ENCODE data around the gene VPS37C. TPM values are rescaled to one million over a fixed set of nuclear protein-coding genes. Genes with fewer than 3 reads are reported as not detected.

VPS37C gene
- total and polyA plus RNA-seq, 9 of the 15 experiments (the other 6 are each of a cell fraction or from before 2014, with no cell fraction given) = 0.62 to 29.8 (median 11.5) TPM

DNA sequence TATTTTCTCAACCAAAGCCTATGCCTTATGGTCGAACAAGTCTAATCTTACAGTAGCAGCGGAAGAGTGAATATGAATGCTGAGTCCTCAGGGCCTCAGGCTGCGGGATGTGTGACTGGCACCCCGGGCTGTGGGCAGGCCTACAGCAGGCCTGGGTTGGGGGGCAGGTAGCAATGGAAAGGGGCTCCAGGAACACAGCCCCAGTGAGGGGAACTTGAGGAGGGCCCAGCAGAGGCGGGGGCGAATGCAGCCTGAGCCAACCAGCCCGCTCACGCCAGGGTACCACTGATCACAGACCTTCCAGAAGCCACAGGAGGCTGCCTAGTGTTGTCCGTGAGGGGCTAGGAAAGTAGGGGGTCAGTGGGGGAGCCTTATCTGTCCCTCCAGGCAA, 70.2 kb downstream of the VPS37C start:
- Histone ChIP-seq H4K20me1 (replicated peaks; ENCODE audit: control insufficient read depth, insufficient read depth, low read length) (no peaks in the 10 kb centered on the region; the same call in 1 of the 2 replicates), H3K9me1 (ENCODE audit: control insufficient read depth, insufficient read depth, low read length) (no peaks in the 10 kb centered on the region), H3K9me3 (replicated peaks; ENCODE audit: control insufficient read depth, insufficient read depth, low read depth, low read length) (no peaks in the 10 kb centered on the region; the same call in 1 of the 2 replicates), H2AFZ (ENCODE audit: low read depth, low read length) (no peak overlapping the region), H3K9ac (ENCODE audit: insufficient read depth in 1 of 2, low read depth in 2 of 2, low read length in 2 of 2) (no peak overlapping the region; a peak in 1 of 4 replicates), H3K4me1 (replicated peaks in 1 of 2; ENCODE audit: control insufficient read depth in 2 of 2, insufficient read depth in 2 of 2, low read length in 2 of 2) (peaks cover 5 to 13% of the 10 kb centered on the region in 2 experiments; a peak in 4 of 5 replicates), H3K27ac (ENCODE audit: extremely low read depth, low read depth, low read length) (no peak overlapping the region), H3K36me3 (ENCODE audit: control insufficient read depth, insufficient read depth, low read length) (no peaks in the 10 kb centered on the region), H3K4me2 (ENCODE audit: insufficient read depth, low read length) (no peak overlapping the region), H3K4me3 (no peak overlapping the region), H3K79me2 (ENCODE audit: control insufficient read depth, insufficient read depth, low read length) (no peaks in the 10 kb centered on the region), H3K27me3 (ENCODE audit: control insufficient read depth in 2 of 2, insufficient read depth in 2 of 2, low read length in 2 of 2) (peaks cover 1% of the 10 kb centered on the region in 2 experiments; a peak in 2 of 5 replicates)
- CTCF ChIA-PET (ENCODE audit: low intra/inter-chr PET ratio) = no interaction called here
- intact Hi-C loops (cut with micrococcal nuclease) = no loop called here
- POLR2A ChIA-PET = interaction anchor here (0.6 kb wide), 1 partner anchor 60 kb away, joined by 3 read pairs; no protein-coding TSS in a partner anchor
- FAIRE-seq (no peak), DNase-seq (ENCODE audit: extremely low read depth in 1 of 4, low spot score in 3 of 4) (no peak), ATAC-seq (peak; percentile 39; the same call in 2 of the 3 replicates)
- no TSS peak for BruUV-seq (replicated peaks)
- in situ Hi-C loops (cut with MboI) = no loop called here
- 36% methylated on average over 8 of the region's 9 CpGs for WGBS (ENCODE audit: insufficient coverage, low coverage, missing lambda C conversion rate)
- TF ChIP-seq TFAM (CRISPR knock-in tag; conservative IDR thresholded peaks at IDR 0.05) = no peak
- no peak for TF ChIP-seq SMAD1 (IDR thresholded peaks at IDR 0.05; ENCODE audit: low read depth, low read length, partially characterized antibody)
- TF ChIP-seq, protein P1, sequence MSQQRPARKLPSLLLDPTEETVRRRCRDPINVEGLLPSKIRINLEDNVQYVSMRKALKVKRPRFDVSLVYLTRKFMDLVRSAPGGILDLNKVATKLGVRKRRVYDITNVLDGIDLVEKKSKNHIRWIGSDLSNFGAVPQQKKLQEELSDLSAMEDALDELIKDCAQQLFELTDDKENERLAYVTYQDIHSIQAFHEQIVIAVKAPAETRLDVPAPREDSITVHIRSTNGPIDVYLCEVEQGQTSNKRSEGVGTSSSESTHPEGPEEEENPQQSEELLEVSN (IDR thresholded peaks at IDR 0.05; ENCODE audit: borderline replicate concordance in 1 of 2, extremely low read depth in 1 of 2, insufficient read depth in 1 of 2, insufficient read length in 1 of 2, low read depth in 1 of 2, low read length in 1 of 2, poor library complexity in 1 of 2, severe bottlenecking in 1 of 2) = no peak
- TF ChIP-seq ZNF217 (CRISPR knock-in tag; IDR thresholded peaks at IDR 0.05) = no peak
- TF ChIP-seq CBX1 (IDR thresholded peaks at IDR 0.05; ENCODE audit: low read depth) = no peak
- TF ChIP-seq, protein P2, sequence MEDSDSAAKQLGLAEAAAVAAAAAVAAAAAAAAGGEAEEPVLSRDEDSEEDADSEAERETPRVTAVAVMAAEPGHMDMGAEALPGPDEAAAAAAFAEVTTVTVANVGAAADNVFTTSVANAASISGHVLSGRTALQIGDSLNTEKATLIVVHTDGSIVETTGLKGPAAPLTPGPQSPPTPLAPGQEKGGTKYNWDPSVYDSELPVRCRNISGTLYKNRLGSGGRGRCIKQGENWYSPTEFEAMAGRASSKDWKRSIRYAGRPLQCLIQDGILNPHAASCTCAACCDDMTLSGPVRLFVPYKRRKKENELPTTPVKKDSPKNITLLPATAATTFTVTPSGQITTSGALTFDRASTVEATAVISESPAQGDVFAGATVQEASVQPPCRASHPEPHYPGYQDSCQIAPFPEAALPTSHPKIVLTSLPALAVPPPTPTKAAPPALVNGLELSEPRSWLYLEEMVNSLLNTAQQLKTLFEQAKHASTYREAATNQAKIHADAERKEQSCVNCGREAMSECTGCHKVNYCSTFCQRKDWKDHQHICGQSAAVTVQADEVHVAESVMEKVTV (CRISPR knock-in tag; IDR thresholded peaks at IDR 0.05) = no peak
- no peak for TF ChIP-seq NCOA6 (IDR thresholded peaks at IDR 0.05)
